Natural killer cell (primary cell): ENCODE data around the gene CERK. TPM values are rescaled to one million over a fixed set of nuclear protein-coding genes. Genes with fewer than 3 reads are reported as not detected.

Source experiments
- ATAC-seq, 3 donors: fragments of 150-1000 bp in 2 of 3; fragments of 200-7000 bp in 1 of 3; cut with Tn5 transposase; 1 replicate in 1 of 3; 2 replicates in 2 of 3; pipeline ENCODE4 v1.10.0; 2021; ENCODE audit warnings: mild to moderate bottlenecking in 2 of 3, moderate library complexity in 2 of 3
- DNase-seq, 2 donors: peaks; one replicate each; pipeline versions ENCODE4 v3.0.0 to v3.0.0-alpha.2; 2013 to 2021; ENCODE audit warnings: mixed read lengths in 1 of 2
- H3K27ac ChIP-seq: one replicate; pipeline ENCODE4 v1.5.1; 2013; ENCODE audit warnings: mild to moderate bottlenecking, low read length
- H3K27me3 ChIP-seq: one replicate; pipeline ENCODE4 v1.6.1; 2013; ENCODE audit warnings: low read length; ENCODE audit not compliant: control insufficient read depth, insufficient read depth
- H3K36me3 ChIP-seq: one replicate; pipeline ENCODE4 v1.6.1; 2013; ENCODE audit warnings: low read length; ENCODE audit not compliant: control insufficient read depth, insufficient read depth
- H3K4me1 ChIP-seq: one replicate; pipeline ENCODE4 v1.6.1; 2013; ENCODE audit warnings: low read length; ENCODE audit not compliant: control insufficient read depth, insufficient read depth
- H3K4me3 ChIP-seq: one replicate; pipeline ENCODE4 v1.5.1; 2013; ENCODE audit warnings: low read length
- H3K9me3 ChIP-seq: one replicate; pipeline ENCODE4 v1.6.1; 2013; ENCODE audit warnings: low read length; ENCODE audit not compliant: control insufficient read depth, insufficient read depth
- H3K27ac Mint-ChIP-seq, 2 donors: one replicate each; pipeline ENCODE4 v1.8.0; 2022; ENCODE audit warnings: mild to moderate bottlenecking in 2 of 2, mixed read lengths in 2 of 2, moderate library complexity in 1 of 2
- H3K27me3 Mint-ChIP-seq, 2 donors: one replicate each; pipeline ENCODE4 v1.8.0; 2022; ENCODE audit warnings: low read depth in 2 of 2, mixed read lengths in 2 of 2
- H3K36me3 Mint-ChIP-seq: one replicate; pipeline ENCODE4 v1.8.0; 2022; ENCODE audit warnings: mixed read lengths
- H3K4me1 Mint-ChIP-seq, 2 donors: one replicate each; pipeline ENCODE4 v1.8.0; 2022; ENCODE audit warnings: mixed read lengths in 2 of 2
- H3K4me3 Mint-ChIP-seq: one replicate; pipeline ENCODE4 v1.8.0; 2022; ENCODE audit warnings: mild to moderate bottlenecking, moderate library complexity, mixed read lengths
- H3K9me3 Mint-ChIP-seq, 2 donors: one replicate each; pipeline ENCODE4 v1.8.0; 2022; ENCODE audit warnings: mixed read lengths in 2 of 2
- CTCF ChIP-seq: fragments of 200-600 bp; IDR thresholded peaks from one replicate; pipeline ENCODE4 v1.8.0; 2022; ENCODE audit warnings: antibody characterized with exemption
- WGBS: methylation state at CpG from one replicate; pipeline ENCODE4 v1.1.7; 2013; ENCODE audit warnings: missing lambda C conversion rate; ENCODE audit not compliant: insufficient coverage; 5-methylcytosine and 5-hydroxymethylcytosine counted together
- intact Hi-C: fragments of 100-400 bp; cut with micrococcal nuclease; formaldehyde crosslinking; loops from one replicate; pipeline ENCODE4 v1.14.2; 2022
- total RNA-seq, 4 donors: library from RNA; stranded (reverse); fragments of 120-200 nt in 1 of 4; gene quantifications; one replicate each; pipeline versions ENCODE4 v1.2.3 to v1.2.4, GENCODE V29; 2013 to 2022

CERK gene
- total RNA-seq, 3 donors from 2014 or later (not counting 1 experiment from before 2014, with no cell fraction given): 50.0 to 71.2 (median 55.6) TPM

GRCh38 chr22:46665151-46665695, 72.8 kb downstream of the CERK start:
- H3K4me3 Mint-ChIP-seq: no peak overlapping the region

GRCh38 chr22:46664301-46664855, 73.7 kb downstream of the CERK start:
- 93% methylated on average over 13 of the region's 13 CpGs for WGBS
- no peak for ATAC-seq

More at GRCh38 chr22:46665151-46665695, 72.8 kb downstream of the CERK start:
- peaks cover 1% of the 10 kb centered on the region for H3K4me1 ChIP-seq
- H3K27me3 ChIP-seq: no peaks in the 10 kb centered on the region
- Mint-ChIP-seq H3K36me3 (no peaks in the 10 kb centered on the region), H3K27ac (no peak overlapping the region), H3K9me3 (no peaks in the 10 kb centered on the region), H3K4me1 (peaks cover 0 to under 1% of the 10 kb centered on the region in 2 donors), H3K27me3 (no peaks in the 10 kb centered on the region)
- H3K9me3 ChIP-seq: no peaks in the 10 kb centered on the region
- intact Hi-C loops: no loop called here
- H3K36me3 ChIP-seq: peaks cover 42% of the 10 kb centered on the region
- H3K27ac ChIP-seq: no peak overlapping the region
- DNase-seq (no peak), ATAC-seq (no peak)
- WGBS: 94% methylated on average over 21 of the region's 21 CpGs
- H3K4me3 ChIP-seq: no peak overlapping the region
- no peak for TF ChIP-seq CTCF

DNA sequence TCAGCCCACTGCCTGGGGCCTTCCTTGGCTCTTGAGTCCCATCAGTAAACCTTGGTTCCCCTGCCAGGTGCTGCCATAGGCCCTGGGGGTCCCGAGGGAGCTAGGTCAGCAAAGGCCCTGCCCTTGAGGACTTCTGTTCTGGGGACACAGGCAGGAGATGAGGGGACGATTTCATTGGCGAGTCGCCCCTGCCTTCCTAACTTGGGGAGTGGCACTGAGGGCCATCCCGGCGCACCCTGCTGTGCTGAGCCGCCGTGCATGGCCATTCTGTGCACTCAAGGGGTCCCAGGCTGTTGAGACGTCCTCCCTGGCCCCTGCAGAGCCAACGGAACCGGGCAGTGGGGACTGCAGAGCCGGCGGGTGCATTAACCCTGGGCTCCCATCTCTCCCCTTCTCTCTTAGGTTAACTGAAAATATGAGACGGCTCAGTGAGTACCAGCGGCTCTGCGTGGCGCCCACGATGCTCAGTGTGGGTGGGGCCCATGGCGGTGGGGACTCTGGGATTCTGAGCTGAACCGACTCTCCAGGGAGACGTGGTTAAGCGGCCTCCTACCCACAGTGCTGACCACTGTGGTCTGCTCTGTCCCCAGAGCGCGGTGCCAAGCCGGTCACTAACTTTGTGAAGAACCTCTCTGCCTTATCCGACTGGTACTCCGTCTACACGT, 74.5 kb downstream of the CERK start:
- WGBS: 89% methylated on average over 28 of the region's 28 CpGs
- Histone ChIP-seq H3K36me3 (peaks cover 40% of the 10 kb centered on the region), H3K4me3 (no peak overlapping the region), H3K4me1 (peaks cover 5% of the 10 kb centered on the region), H3K27me3 (no peaks in the 10 kb centered on the region), H3K9me3 (no peaks in the 10 kb centered on the region), H3K27ac (no peak overlapping the region)
- H3K9me3 Mint-ChIP-seq: no peaks in the 10 kb centered on the region
- intact Hi-C loops: no loop called here
- H3K36me3 Mint-ChIP-seq: no peaks in the 10 kb centered on the region
- no peak overlapping the region for H3K4me3 Mint-ChIP-seq
- ATAC-seq (no peak), DNase-seq (no peak)
- H3K4me1 Mint-ChIP-seq: peaks cover 0 to 5% of the 10 kb centered on the region in 2 donors
- no peaks in the 10 kb centered on the region for H3K27me3 Mint-ChIP-seq
- H3K27ac Mint-ChIP-seq: no peak overlapping the region
- no peak for TF ChIP-seq CTCF

More at GRCh38 chr22:46664301-46664855, 73.7 kb downstream of the CERK start:
- no peak for TF ChIP-seq CTCF
- Mint-ChIP-seq H3K36me3 (no peaks in the 10 kb centered on the region), H3K27ac (no peak overlapping the region), H3K9me3 (no peaks in the 10 kb centered on the region), H3K4me3 (no peak overlapping the region), H3K4me1 (peaks cover 0 to 5% of the 10 kb centered on the region in 2 donors), H3K27me3 (no peaks in the 10 kb centered on the region)
- Histone ChIP-seq H3K4me1 (peaks cover 5% of the 10 kb centered on the region), H3K9me3 (no peaks in the 10 kb centered on the region), H3K4me3 (no peak overlapping the region), H3K36me3 (peaks cover 40% of the 10 kb centered on the region), H3K27me3 (no peaks in the 10 kb centered on the region), H3K27ac (no peak overlapping the region)
- DNase-seq: no peak
- intact Hi-C loops: no loop called here
